GM12892 (cell line): ENCODE data around the gene FAF1.

Experiments used
- POLR2A ChIP-seq: IDR thresholded peaks from 2 replicates; pipeline ENCODE4 v1.6.1; 2011; ENCODE audit warnings: low read depth, low read length, control low read depth
- POLR2AphosphoS5 ChIP-seq: IDR thresholded peaks from 2 replicates; pipeline ENCODE4 v1.6.1; 2011; ENCODE audit warnings: low read depth, low read length, control low read depth

DNA sequence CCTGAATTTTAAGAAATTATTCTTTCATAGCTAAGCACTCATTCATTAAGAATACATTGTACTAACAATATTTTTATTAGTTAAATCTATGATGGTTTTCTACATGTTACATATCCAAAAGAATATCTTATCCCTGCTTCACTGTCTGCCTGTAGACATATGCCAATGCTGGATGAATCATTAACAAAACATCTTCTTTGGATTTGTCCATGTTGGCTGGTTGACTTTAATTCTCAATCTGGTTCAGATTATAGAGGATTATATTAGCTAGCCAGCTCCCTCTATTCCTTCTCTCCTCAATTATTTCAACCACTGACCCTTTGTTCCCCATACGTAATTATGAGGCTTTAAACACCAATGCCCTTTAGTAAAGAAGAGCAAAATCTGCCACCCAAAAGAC is 398.0 kb downstream of the FAF1 start:
- TF ChIP-seq POLR2AphosphoS5 (no peak), POLR2A (no peak)
